AML-193 (cell line): ENCODE measurements around the gene IL4I1.

Source experiments
- DNase-seq, 2 experiments: peaks; one replicate each; lab custom pipeline; 2025; lab: John Stamatoyannopoulos, UW

IL4I1 gene

DNA sequence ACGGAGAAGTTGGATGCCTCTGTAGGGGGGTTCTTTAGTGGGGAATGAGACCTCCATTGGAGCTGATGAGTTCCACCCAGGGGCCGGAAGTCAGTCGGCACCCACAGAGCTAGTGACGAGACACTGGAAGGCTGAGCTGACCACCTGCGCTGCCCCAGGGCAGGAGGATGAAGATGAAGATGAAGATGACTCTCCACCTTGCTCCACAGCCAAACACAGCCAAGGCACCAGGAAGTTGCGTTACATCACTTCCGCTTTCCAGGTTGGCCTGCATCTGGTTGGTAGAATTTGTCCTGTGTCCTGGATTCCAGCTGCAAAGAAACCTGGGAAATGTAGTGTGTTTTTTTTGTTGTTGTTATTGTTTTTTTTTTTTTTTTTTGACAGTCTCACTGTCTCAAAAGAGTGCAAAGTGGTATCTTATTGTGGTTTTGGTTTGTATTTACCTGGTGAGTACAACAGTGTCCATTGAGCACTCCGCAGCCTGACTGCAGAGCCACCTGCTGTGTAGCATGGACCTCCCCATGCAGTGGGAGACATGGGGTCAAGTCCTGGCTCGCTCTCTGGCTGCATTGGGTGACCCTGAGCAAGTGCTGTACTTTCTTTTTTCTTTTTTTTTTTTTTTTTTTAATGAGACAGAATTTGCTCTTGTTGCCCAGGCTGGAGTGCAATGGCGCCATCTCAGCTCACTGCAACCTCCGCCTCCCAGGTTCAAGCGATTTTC is 17.3 kb downstream of the IL4I1 start:
- peak in 1 of 2 experiments; percentile 4 for DNase-seq

DNA sequence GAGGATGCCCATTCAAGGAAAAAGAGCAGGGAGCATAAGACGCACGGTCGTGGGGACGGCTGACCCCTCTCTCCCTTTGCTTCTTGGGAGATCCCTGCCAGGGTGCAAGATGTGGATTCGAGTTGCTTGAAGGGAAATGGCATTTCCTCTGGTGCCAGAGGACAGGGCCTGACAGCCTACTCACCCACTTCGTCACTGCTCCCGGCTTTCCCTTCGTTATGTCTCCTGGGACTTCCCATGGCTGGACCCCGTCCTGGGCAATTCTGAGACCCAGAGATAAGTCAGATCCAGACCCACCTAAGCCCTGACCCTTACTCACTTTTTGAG is 18.0 kb downstream of the IL4I1 start:
- no peak for DNase-seq

DNA sequence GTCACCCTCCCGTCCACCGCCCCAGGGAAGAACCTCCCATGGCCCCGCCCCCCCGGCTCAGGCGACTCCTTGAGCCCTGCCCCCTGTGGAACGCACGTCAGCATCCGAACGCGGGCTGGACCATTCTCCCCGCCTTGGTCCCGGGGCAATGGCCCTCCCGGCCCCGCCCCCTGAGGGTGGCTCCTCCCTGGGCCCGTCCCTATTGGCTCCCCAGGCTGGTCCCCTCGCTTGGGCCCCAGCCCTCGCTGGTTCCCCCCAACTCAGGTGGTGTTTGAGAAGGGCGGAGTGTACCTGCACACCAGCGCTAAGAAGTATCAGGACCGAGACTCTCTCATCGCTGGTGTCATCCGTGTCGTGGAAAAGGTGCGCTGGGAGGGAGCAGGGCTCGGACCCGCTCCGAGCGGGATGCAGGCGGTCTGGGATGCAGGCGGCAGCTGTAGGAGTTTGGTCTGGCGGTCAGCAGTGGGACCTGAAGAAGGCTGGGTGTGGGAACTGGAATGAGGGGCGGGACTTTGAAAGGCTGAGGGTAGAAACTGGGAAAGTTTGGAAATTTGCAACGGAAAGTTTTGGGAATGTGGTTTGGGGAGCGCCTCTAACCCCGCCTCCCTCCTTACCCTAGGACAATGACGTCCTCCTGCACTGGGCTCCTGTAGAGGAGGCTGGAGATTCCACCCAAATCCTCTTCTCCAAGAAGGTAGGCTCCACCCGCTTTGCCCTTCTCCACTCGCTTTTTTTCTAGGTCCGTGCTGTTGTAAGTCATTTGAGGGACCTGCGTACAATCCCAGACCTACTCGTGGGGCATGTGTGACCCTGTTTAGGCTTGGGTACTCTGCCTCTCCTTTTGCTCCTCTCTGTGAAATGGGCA is 18.6 kb downstream of the IL4I1 start:
- peak; percentile 84 to 85 for DNase-seq

DNA sequence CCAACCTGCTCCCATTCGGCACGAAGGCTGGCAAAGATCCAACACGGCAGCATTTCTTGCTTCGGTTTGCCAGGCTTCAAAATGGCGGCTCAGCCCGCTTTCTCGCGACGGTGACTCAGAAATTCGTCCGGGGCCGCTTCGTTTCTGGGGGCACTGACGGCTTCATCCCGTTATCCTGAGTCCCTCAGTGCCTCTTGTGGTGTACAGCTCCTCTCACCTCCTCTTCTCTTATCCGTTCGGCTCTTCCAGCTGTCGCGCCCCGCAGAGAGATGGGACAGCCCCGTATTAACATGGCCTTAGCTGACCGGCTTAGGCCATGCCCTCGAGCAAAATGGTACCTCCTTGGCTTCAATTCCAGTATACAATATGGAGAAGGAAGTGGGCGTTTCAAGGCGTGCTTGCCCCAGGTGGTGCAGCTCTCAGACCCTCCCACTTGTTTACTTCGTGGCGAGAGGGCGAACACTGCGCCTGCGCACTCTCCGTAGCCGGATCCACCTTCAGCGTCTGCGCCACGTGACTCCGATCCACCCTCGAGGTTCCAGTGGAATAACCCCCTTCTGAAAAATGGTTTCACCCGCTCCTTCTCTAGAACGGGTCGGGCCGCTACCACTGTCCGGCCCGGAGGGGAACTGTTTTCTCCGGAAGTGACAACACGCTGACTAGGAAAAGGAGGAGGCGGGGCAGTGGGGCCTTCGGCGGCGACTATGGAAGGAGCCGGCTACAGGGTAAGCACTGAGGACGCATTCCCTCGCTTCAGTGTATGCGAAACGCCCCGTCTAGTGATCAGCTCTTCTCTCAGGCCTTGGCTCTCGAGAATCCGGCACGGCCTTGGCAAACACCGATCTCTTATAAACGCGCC is 19.4 kb downstream of the IL4I1 start, which contains the start of the genes AKT1S1 and TBC1D17:
Gene AKT1S1, minus strand, starts transcription at position 336 of the 859 bp plus-strand sequence. CDS start 4,060 bp downstream, outside the sequence.
Gene TBC1D17, plus strand, starts transcription at position 683 of the 859 bp plus-strand sequence. Its CDS starts 22 bp downstream, at position 705.
- DNase-seq = peak; percentile 99

DNA sequence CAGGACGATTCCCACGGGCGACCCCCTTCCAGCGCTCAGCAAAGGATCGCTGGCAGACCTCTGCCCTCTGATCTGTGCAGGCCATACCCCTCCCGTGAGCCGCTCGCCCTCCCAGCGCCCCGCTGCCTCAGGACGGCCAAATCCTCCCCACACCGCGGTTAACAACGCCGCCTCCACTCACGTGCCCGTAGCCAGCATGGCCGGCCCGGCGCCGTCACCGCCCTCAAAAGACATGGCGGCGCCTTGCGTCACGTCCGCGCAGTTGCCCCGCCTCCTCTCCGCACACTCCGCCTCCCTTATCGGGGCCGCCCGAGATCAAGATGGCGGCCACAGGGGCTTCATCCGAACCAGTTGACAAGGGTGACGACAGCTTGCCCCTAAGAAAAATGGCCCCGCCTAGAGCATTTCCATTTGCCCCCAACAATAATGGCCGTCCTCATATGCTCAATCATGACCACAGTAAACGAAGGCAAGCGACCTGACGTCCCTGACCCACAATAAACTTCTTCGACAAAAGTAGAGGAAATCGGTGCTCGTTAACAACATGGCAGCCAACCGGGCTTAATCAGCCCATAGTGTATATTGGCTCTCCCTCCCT is 20.2 kb downstream of the IL4I1 start:
- peak; percentile 94 to 95 for DNase-seq

DNA sequence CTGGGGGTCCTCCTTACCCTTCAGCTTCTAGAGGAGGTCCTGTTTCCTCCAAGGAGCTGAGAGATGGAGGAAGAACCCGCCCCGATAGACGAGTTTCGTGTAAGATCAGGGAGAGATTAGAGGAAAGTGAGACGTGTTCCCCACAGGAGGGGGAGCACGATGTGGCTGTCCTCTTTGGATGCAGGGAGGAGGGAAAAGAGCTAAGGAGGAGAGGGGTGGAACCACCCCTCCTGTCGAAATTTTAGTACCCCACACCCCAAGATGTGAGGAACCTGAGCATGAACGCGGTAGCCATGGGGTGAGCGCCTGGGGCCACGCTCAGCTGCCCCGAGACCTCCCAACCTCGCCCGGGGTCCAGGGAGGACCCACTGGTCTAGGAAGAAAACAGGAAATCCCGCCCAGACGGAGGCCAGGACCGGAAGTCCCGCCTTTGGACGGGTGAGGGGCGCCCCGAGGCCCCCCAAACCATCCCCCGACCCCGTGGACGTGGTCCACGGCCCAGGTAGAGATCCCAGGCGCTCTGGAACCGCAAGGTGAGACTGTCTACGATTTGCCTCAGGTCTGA is 20.7 kb downstream of the IL4I1 start:
- DNase-seq = peak; percentile 7 to 27

DNA sequence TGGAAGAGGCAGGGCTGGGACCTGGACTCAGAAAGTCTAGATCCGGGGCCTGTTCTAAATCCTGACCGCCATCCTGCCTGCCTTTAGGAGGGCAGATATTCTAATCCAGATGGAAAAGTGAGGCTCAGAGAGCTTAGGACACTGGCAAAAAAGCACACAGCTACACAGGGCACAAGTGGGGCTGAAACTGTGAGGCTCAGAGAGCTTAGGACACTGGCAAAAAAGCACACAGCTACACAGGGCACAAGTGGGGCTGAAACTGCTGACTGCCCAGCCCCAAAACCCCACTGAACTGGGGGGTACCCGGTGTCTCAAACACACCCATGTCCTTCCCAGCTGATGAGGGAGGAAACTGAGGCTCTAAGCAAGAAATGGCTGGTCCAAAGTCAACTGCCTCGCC is 21.5 kb downstream of the IL4I1 start:
- no peak for DNase-seq

DNA sequence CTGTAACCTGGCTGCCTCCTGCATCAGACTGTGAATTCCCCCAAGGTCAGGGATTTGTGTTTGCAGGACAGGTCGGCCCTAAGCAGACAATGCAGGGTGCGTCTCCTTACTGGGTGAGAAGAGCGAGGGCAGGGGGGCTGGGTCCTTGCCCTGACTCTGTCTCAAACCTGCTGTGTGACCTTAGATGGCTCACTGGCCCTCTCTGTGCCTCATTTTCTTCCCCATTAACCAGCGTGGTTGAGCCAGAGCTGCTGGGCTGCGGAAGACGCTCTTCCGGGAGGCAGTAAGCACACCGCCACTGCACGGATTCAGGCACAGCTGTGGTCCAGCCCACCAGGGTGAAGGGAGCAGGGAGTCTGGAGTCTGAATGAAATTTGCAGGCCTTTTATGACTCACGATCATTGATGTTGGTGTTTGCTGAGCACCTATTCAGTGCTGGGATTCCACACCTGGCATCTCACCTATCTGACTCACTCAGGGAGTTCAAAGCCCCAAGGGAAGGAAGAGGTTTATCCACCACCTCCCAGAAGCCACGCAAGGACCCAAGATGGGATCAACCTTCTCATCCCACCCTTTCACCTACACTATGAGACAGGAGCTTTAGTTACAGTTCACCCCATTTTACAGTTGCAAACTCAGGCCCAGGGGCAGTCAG is 22.1 kb downstream of the IL4I1 start:
- no peak for DNase-seq

DNA sequence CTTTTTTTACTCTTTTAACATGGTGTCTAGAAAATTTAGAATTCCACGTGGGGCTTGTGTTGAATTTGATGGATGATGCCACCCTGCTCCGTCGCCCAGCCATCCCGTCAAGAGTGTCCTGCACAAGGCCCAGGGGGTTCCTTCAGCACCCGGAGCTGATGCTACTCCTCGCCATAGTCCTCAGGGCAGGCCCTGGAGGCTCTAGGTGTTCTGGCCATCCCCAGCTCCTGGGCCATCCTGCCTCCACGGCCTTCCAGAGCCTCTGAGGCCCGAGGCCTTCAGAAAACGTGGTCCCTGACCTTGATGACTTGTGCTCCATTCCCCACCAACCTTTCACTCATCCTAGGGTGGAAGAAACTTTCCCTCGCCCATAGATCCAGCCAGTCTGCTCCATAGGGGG is 22.9 kb downstream of the IL4I1 start:
- no peak for DNase-seq

DNA sequence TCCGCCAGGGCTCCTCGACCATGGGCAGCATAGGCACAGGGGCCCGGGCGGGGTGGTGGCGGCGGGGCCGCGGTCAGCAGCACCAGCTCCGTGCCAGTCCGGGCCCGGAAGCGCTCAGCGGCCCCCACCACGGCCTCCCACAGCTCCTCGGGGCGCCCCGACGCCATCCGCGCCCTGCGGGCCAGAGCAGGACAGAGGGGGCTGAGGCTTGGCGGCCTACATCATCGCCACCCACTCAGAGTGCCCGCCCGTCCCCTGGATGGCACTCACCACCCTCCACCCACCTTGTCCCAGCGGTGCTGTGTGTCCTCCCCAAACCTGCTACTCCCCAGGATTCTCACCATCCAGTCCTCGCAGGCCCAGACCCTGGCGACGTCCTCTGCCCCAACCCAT is 23.6 kb downstream of the IL4I1 start:
- DNase-seq = no peak

DNA sequence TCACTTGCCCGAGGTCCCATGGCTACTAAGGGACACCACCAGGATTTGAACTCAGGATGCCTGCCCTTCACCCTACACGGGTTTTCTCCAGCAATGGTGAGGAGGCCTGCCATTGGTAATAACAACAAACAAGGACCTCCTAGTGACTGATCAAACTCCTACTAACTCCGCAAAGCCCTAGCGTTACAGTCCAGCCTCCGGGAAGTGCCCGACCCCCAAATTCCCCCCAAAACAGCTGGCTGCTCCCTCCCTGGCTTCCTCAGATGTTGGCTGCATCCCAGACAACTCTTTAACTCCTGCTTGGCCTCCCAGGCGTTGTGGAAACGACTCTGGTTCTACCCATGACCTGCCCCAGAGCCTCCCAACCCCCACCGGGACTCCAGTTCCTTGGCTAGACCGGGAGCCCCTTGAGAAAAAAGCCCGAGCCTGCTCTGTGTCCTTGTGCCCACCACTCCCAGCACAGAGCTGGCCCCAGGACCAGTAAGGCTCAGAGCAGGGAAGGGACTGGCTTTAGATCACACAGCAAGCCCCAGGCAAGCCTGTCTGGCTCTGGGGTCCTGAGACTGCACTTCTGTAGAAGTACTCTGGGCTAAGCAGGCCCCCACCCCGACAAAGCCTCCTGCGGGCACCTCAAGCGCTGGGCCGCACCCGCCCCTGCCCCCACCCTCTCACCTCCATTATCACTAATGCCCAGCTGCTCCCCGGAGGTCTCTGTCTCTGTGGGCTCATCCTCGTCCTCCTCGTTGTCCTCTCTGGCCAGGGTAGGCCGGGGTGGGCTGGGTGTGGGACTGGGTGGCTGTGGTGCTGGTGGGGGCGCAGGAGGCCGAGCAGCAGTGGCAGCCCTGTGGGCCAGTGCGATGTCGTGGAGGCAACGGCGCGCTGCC is 24.2 kb downstream of the IL4I1 start:
- DNase-seq = no peak

DNA sequence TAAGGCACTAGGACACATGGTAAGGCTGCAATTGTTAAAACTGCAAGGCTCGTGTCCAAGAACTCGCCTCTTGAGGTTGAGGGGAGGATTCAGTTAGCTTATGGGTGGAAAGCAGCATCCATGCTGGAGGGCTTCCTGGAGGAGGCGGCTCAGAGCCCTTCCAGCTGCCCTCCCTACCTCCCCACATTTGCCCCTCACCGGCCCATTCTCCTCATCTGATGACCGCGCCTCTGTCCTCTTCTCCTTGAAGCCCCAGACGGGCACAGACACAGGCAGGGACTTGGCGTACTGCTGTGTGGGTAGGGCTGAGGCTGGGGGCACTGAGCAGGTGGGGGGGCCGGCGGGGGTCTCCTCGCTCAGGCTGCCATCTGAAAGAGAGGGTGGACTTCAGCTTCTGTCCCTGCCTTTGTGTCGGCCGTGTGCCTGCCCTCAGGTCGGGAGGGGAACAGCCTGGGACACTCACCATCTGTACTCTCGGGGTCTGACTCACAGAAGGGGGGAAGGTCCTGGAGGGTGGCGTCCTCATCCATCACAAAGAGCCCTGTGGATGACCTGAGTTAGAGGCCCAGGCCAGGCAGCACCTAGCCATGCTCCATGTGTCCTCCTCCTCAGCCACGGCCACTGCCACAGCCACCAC is 25.2 kb downstream of the IL4I1 start:
- no peak for DNase-seq

DNA sequence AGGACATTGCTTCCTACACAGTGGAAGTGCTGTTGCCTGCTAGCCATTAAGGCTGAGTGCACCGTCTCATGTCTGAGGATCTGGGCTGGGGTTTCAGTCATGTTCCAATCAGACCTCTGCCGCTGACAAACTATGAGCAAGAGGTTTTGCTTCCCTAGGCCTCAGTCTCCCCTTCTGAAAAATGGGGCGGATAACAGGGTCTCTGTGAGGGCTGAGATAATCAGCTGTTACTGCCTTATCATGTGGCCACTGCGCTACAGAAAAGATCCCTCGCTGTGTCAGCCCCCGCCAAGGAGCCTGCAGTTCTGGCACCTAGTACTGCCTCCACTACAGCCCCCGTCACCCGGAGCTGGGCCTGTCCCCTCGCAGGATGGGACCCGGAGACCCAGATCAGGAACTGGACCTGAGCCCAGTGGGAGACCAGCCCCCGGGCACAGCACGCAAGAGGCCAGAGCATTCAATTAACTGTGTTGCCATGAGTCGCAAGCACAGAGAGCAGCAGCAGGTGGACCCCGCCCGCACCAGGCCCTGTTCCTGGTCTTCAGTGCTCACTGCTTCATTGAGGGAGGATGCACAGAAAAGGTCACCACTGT is 26.3 kb downstream of the IL4I1 start:
- no peak for DNase-seq

DNA sequence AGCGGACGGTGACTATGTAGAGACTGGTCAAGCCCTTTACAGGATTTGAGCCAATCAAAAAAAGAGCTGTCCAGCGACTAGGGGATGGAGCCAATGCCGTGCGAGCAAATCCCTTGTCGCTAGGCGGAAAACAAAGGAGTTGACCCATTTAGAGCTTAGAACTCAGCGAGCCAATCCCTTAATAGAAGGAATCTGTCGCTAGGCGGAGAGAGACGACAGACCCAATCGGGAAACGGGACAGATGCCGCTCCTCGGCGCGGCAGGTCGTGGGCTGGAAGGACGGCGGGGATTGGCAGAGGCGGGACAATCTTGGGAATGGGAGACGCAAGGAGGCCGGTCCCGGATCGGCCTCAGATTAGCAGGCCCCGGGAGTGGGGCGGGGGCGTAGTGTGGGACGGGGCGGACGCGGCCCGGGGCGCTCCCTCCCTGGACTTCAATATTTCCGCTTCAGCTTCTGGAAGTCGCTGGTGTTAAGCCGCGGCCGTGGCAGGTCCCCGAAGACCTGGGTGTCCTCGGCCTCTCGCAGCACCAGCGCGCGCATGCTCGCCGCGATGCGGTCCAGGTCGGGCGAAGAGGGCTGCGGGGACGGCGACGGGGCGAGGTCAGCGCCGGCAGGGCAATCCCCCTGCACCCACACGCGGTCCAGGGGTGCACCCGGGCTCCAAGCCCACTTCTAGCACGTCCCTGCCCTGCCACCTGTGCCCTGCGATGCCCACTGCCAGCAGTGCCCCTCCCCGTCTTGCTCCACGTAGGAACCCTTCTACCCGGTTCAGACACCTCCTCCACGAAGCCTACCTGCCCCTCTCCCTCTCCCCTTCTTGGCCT is 27.0 kb downstream of the IL4I1 start:
- peak; percentile 99 for DNase-seq

DNA sequence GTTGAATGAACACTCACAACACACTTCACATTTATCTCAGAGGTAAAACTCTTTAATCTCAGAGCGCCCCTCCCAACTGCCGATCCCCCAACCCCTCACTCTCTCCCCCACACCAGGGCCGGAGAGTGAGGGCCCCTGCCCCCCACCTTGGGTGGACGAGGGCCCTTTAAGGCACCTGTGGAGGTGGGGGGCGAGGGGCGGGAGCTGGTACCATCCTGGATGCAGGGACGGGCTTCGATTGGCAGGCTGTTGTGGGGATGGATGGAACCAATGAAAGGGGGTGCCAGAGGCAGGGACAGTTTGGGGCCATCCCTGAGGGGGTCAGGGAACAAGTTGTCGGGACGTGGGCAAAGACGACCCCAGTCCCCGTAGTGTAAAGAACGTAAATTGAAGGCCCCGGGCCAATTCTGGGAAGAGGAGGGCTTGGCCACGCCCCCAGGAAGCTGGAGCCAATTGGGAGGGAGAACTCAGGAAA is 27.6 kb downstream of the IL4I1 start:
- DNase-seq = no peak

DNA sequence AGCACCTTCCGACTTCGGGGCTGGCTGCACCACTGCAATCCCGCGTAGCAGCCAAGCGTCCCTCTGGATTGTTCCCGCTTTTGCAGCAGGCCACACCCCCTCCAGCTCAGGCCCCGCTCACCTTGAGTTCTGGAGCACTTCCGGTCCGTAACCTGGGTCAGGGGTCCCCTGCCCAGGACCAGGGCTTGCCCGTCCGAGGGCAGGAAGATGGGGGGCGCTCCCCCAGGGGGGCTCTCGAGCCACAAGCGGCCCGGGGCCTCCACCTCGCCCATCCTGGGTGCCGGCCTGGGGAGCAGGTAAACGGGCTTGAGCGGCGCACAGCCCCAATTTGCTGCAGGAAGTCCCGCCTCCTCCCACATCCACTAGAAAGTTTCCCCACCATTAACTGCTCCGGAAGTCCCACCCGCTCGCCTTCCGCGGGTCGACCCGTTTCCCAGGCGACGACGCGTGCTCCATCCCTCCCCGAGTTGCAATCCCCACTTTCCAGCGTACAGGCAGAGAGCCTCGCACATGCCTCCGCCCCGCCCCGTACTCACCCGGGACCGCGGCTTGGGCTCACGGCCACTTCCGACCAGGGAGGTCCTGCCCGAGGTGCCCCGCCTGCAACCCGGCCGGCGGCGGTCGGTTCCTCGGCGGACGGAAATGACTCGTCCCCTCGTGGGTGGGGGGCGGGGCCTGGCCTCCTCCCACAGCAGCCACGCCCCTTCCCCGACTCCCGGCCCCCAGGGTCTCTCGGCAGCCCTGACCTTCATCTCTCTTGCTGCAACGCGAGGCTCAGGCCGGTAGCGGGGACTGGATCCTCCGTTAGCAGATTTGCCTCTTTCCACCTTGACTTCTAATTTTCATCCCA is 29.5 kb downstream of the IL4I1 start, which contains the start of gene PNKP:
Gene PNKP, minus strand, starts transcription at position 644 of the 850 bp plus-strand sequence. Its CDS starts 372 bp downstream, at position 272.
- DNase-seq = peak; percentile 78 to 89

DNA sequence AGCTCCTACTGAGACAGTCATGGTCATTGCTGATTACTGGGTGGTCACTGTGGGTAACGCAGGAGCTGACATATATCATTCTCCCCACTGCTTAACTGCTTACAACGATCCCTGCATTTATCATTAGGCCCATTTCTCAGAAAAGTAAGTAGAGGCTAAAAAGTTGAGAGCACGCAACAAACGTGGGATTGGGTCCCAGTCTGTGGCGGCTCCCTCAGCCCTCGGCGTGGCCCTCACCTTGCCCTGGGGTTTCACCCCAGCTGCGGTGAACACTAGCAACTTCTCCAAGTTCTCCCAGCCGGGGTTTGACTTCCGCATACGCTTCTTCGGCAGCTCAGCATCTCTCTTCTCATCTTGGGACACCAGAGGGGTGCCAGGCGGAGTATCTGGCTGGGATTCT is 31.8 kb downstream of the IL4I1 start:
- DNase-seq = no peak
